Gastroesophageal sphincter (tissue), 4 donors: ENCODE data around the gene PRMT6. TPM values are rescaled to one million over a fixed set of nuclear protein-coding genes. Genes with fewer than 3 reads are reported as not detected.

Source experiments
- ATAC-seq: fragments of 150-250 bp; one replicate; pipeline ENCODE4 v1.9.1; 2016; ENCODE audit warnings: mild to moderate bottlenecking, moderate library complexity
- H3K27ac ChIP-seq, 4 donors: fragments of 200-600 bp; sonication (generic) in 3 of 4; 1 replicate in 3 of 4; 2 replicates in 1 of 4; pipeline ENCODE4 v1.5.1; 2016 to 2019
- H3K27me3 ChIP-seq: fragments of 200-600 bp; sonication (generic); one replicate; pipeline ENCODE4 v1.5.1; 2019
- H3K36me3 ChIP-seq, 2 donors: fragments of 200-600 bp; sonication (generic); one replicate each; pipeline ENCODE4 v1.5.1; 2019; ENCODE audit warnings: control low read depth in 1 of 2
- H3K4me1 ChIP-seq, 3 donors: fragments of 200-600 bp; sonication (generic); 1 replicate in 2 of 3; 2 replicates in 1 of 3; pipeline ENCODE4 v1.5.1; 2016 to 2019; ENCODE audit warnings: control low read depth in 2 of 3
- H3K4me3 ChIP-seq, 2 donors: fragments of 200-600 bp; sonication (generic); one replicate each; pipeline ENCODE4 v1.5.1; 2019; ENCODE audit warnings: mild to moderate bottlenecking in 1 of 2, moderate library complexity in 1 of 2
- H3K9me3 ChIP-seq, 3 donors: fragments of 200-600 bp; sonication (generic); one replicate each; pipeline ENCODE4 v1.5.1; 2017 to 2019; ENCODE audit warnings: control low read depth in 2 of 3
- EP300 ChIP-seq: sonication (generic); formaldehyde crosslinking; IDR thresholded peaks from one replicate; pipeline ENCODE4 v1.6.1; 2017; ENCODE audit warnings: antibody characterized with exemption, mild to moderate bottlenecking
- POLR2A ChIP-seq, 2 donors: fragments of 450-650 bp; IDR thresholded peaks; one replicate each; pipeline ENCODE4 v1.6.1; 2017; ENCODE audit warnings: antibody characterized with exemption in 2 of 2, mild to moderate bottlenecking in 2 of 2, moderate library complexity in 1 of 2
- POLR2AphosphoS5 ChIP-seq: sonication (generic); formaldehyde crosslinking; IDR thresholded peaks from one replicate; pipeline ENCODE4 v1.6.1; 2017; ENCODE audit warnings: antibody characterized with exemption
- WGBS, 2 donors: methylation state at CpG; one replicate each; pipeline ENCODE4 v1.1.5; 2018; ENCODE audit warnings: low coverage in 1 of 2; 5-methylcytosine and 5-hydroxymethylcytosine counted together
- total RNA-seq, 4 donors: library from RNA; depleted of rRNA; stranded (reverse); fragments of >200 nt; gene quantifications; one replicate each; pipeline ENCODE4 v1.1.0, GENCODE V29; 2016
- TF ChIP-seq, protein P1 (sequence below), 4 experiments: fragments of 200-600 bp in 2 of 4; fragments of 450-650 bp in 2 of 4; sonication (generic) in 1 of 4; IDR thresholded peaks; one replicate each; pipeline ENCODE4 v1.5.1; 2017 to 2019; ENCODE audit warnings: antibody characterized with exemption in 4 of 4, mild to moderate bottlenecking in 2 of 4, moderate library complexity in 2 of 4

PRMT6 gene
- total RNA-seq, 4 donors from 2014 or later: 7.9 to 14.8 (median 11.4) TPM

DNA sequence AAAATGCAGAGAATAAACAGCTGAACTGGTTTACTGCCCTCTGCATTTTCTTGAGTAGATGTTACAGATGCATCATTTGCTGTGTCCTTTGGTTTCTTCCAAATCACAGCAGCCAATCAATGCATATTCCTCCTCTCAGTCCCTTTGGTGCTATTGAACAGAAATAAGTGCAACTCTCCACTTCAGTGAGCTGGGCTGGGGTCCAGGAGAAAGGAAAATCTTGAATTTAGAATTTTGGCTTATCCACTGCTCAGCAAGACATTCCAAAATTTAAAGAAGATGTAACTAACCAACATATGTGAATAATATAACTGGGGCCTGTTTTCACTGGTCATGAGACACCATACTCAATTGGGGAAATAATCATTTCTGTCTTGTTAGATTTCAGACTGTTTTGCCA is 39.2 kb downstream of the PRMT6 start:
- no peak overlapping the region for H3K4me3 ChIP-seq
- no peaks in the 10 kb centered on the region for H3K36me3 ChIP-seq
- H3K27me3 ChIP-seq: no peaks in the 10 kb centered on the region
- H3K27ac ChIP-seq: no peak overlapping the region
- no peak for TF ChIP-seq POLR2AphosphoS5
- TF ChIP-seq, protein P1, sequence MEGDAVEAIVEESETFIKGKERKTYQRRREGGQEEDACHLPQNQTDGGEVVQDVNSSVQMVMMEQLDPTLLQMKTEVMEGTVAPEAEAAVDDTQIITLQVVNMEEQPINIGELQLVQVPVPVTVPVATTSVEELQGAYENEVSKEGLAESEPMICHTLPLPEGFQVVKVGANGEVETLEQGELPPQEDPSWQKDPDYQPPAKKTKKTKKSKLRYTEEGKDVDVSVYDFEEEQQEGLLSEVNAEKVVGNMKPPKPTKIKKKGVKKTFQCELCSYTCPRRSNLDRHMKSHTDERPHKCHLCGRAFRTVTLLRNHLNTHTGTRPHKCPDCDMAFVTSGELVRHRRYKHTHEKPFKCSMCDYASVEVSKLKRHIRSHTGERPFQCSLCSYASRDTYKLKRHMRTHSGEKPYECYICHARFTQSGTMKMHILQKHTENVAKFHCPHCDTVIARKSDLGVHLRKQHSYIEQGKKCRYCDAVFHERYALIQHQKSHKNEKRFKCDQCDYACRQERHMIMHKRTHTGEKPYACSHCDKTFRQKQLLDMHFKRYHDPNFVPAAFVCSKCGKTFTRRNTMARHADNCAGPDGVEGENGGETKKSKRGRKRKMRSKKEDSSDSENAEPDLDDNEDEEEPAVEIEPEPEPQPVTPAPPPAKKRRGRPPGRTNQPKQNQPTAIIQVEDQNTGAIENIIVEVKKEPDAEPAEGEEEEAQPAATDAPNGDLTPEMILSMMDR (IDR thresholded peaks at IDR 0.05): no peak
- TF ChIP-seq POLR2A (IDR thresholded peaks at IDR 0.05): no peak
- TF ChIP-seq EP300: no peak
- no peak for ATAC-seq
- no peaks in the 10 kb centered on the region for H3K9me3 ChIP-seq
- no peaks in the 10 kb centered on the region for H3K4me1 ChIP-seq

- 21 to 69% methylated on average over 2 of the region's 2 CpGs for WGBS, 2 donors
- no peaks in the 10 kb centered on the region for H3K27me3 ChIP-seq
- no peaks in the 10 kb centered on the region for H3K36me3 ChIP-seq
- H3K4me1 ChIP-seq: no peaks in the 10 kb centered on the region
- H3K27ac ChIP-seq: no peak overlapping the region
- no peaks in the 10 kb centered on the region for H3K9me3 ChIP-seq
- TF ChIP-seq, protein P1 (IDR thresholded peaks at IDR 0.05): no peak
- TF ChIP-seq POLR2AphosphoS5: no peak
- no peak for TF ChIP-seq EP300
- no peak for TF ChIP-seq POLR2A (IDR thresholded peaks at IDR 0.05)
- ATAC-seq: no peak
- H3K4me3 ChIP-seq: no peak overlapping the region
Measured at GRCh38 chr1:107096690-107097089, 40.2 kb downstream of the PRMT6 start.

GRCh38 chr1:107098961-107099360 is 42.5 kb downstream of the PRMT6 start:
- Histone ChIP-seq H3K4me1 (no peaks in the 10 kb centered on the region), H3K27ac (no peak overlapping the region), H3K4me3 (no peak overlapping the region), H3K9me3 (no peaks in the 10 kb centered on the region), H3K36me3 (no peaks in the 10 kb centered on the region), H3K27me3 (no peaks in the 10 kb centered on the region)
- no peak for ATAC-seq
- WGBS, 2 donors: 62 to 67% methylated on average over 3 of the region's 3 CpGs
- no peak for TF ChIP-seq EP300
- TF ChIP-seq POLR2AphosphoS5: no peak
- TF ChIP-seq POLR2A (IDR thresholded peaks at IDR 0.05): no peak
- TF ChIP-seq, protein P1 (IDR thresholded peaks at IDR 0.05): no peak

- no peaks in the 10 kb centered on the region for H3K36me3 ChIP-seq
- no peak for TF ChIP-seq EP300
- TF ChIP-seq, protein P1 (IDR thresholded peaks at IDR 0.05): no peak
- no peak for TF ChIP-seq POLR2AphosphoS5
- TF ChIP-seq POLR2A (IDR thresholded peaks at IDR 0.05): no peak
Measured at GRCh38 chr1:107100331-107100984, 44.0 kb downstream of the PRMT6 start.

DNA sequence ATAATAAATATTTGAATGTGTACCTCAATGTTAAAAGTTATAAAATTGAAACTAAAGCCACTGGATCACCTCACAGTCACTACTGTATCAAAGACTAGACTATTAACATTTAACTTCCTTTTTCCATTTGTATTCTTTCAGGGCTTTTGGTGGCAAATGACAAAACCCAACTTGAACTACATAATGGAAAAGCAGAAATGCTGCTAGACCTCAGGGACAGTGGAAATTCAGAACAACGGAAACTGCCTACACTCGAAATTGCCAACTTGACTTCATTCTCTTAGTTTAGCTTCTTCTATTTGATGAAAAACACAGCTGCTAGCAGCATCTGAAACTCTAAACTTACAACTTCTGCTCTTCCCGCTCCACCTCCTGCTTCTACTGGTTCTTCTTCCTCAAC is 49.4 kb downstream of the PRMT6 start:
- WGBS, 2 donors: 80 to 88% methylated on average over 3 of the region's 3 CpGs
- no peak for ATAC-seq
- Histone ChIP-seq H3K27me3 (no peaks in the 10 kb centered on the region), H3K4me1 (no peaks in the 10 kb centered on the region), H3K9me3 (no peaks in the 10 kb centered on the region), H3K36me3 (no peaks in the 10 kb centered on the region), H3K27ac (no peak overlapping the region), H3K4me3 (no peak overlapping the region)
- no peak for TF ChIP-seq EP300
- TF ChIP-seq POLR2AphosphoS5: no peak
- TF ChIP-seq, protein P1 (IDR thresholded peaks at IDR 0.05): no peak

More at GRCh38 chr1:107100331-107100984, 44.0 kb downstream of the PRMT6 start:
- no peak for ATAC-seq
- Histone ChIP-seq H3K27ac (no peak overlapping the region), H3K4me3 (no peak overlapping the region), H3K27me3 (no peaks in the 10 kb centered on the region), H3K4me1 (no peaks in the 10 kb centered on the region), H3K9me3 (no peaks in the 10 kb centered on the region)
- 60 to 75% methylated on average over 2 to 3 of the region's 3 CpGs for WGBS, 2 donors
